HEK293 (cell line): ENCODE measurements around the gene PPP1R12C.
A peak's percentile ranks its signal among the peaks of the same experiment; 100 is the strongest.

Source experiments
- BCL11A ChIP-seq: fragments of 450-650 bp; formaldehyde crosslinking; IDR thresholded peaks from 2 replicates; pipeline ENCODE4 v1.5.1; 2016; ENCODE audit warnings: low read depth, missing biosample characterization, missing genetic modification characterization
- BCL11B ChIP-seq: fragments of 450-650 bp; formaldehyde crosslinking; IDR thresholded peaks from 2 replicates; pipeline ENCODE4 v1.5.1; 2016; ENCODE audit warnings: low read depth, missing biosample characterization, missing genetic modification characterization
- GLI2 ChIP-seq: fragments of 450-650 bp; formaldehyde crosslinking; IDR thresholded peaks from 2 replicates; pipeline ENCODE4; 2017; ENCODE audit warnings: missing biosample characterization, missing genetic modification characterization, low read depth, borderline replicate concordance
- KLF17 ChIP-seq: fragments of 450-650 bp; formaldehyde crosslinking; IDR thresholded peaks from 2 replicates; pipeline ENCODE4 v1.5.1; 2016; ENCODE audit warnings: missing biosample characterization, missing genetic modification characterization
- KLF8 ChIP-seq: fragments of 450-650 bp; formaldehyde crosslinking; IDR thresholded peaks from 2 replicates; pipeline ENCODE4 v1.5.1; 2016; ENCODE audit warnings: missing biosample characterization, missing genetic modification characterization
- MYNN ChIP-seq: fragments of 450-650 bp; formaldehyde crosslinking; IDR thresholded peaks from 2 replicates; pipeline ENCODE4 v1.5.1; 2016; ENCODE audit warnings: missing biosample characterization, missing genetic modification characterization, borderline replicate concordance
- PATZ1 ChIP-seq: fragments of 450-650 bp; formaldehyde crosslinking; IDR thresholded peaks from 2 replicates; pipeline ENCODE4 v1.5.1; 2016; ENCODE audit warnings: missing biosample characterization, missing genetic modification characterization
- SCRT1 ChIP-seq: fragments of 450-650 bp; formaldehyde crosslinking; IDR thresholded peaks from 2 replicates; pipeline ENCODE4 v1.5.1; 2016; ENCODE audit warnings: missing biosample characterization, missing genetic modification characterization, borderline replicate concordance
- ZBTB20 ChIP-seq: fragments of 450-650 bp; formaldehyde crosslinking; IDR thresholded peaks from 2 replicates; pipeline ENCODE4 v1.5.1; 2016; ENCODE audit warnings: missing biosample characterization, missing genetic modification characterization
- ZBTB49 ChIP-seq: fragments of 450-650 bp; formaldehyde crosslinking; IDR thresholded peaks from 2 replicates; pipeline ENCODE4 v1.5.1; 2016; ENCODE audit warnings: missing biosample characterization, missing genetic modification characterization, low read depth
- ZFP3 ChIP-seq: fragments of 450-650 bp; formaldehyde crosslinking; IDR thresholded peaks from 2 replicates; pipeline ENCODE4 v1.5.1; 2016; ENCODE audit warnings: low read depth, missing biosample characterization, missing genetic modification characterization
- ZNF10 ChIP-seq: fragments of 450-650 bp; formaldehyde crosslinking; IDR thresholded peaks from 2 replicates; pipeline ENCODE4 v1.5.1; 2017; ENCODE audit warnings: missing biosample characterization, missing genetic modification characterization
- ZNF157 ChIP-seq: fragments of 450-650 bp; formaldehyde crosslinking; IDR thresholded peaks from 2 replicates; pipeline ENCODE4 v1.5.1; 2016; ENCODE audit warnings: missing biosample characterization, missing genetic modification characterization
- ZNF211 ChIP-seq: fragments of 450-650 bp; formaldehyde crosslinking; IDR thresholded peaks from 2 replicates; pipeline ENCODE4 v1.5.1; 2016; ENCODE audit warnings: low read depth, missing biosample characterization, missing genetic modification characterization
- ZNF280C ChIP-seq: fragments of 450-650 bp; formaldehyde crosslinking; IDR thresholded peaks from 2 replicates; pipeline ENCODE4 v1.5.1; 2016; ENCODE audit warnings: missing biosample characterization, missing genetic modification characterization
- ZNF398 ChIP-seq: fragments of 450-650 bp; formaldehyde crosslinking; IDR thresholded peaks from 2 replicates; pipeline ENCODE4 v1.5.1; 2017; ENCODE audit warnings: missing biosample characterization, missing genetic modification characterization
- ZNF416 ChIP-seq: fragments of 450-650 bp; formaldehyde crosslinking; IDR thresholded peaks from 2 replicates; pipeline ENCODE4 v1.5.1; 2016; ENCODE audit warnings: missing biosample characterization, missing genetic modification characterization
- ZNF473 ChIP-seq: fragments of 450-650 bp; formaldehyde crosslinking; IDR thresholded peaks from 2 replicates; pipeline ENCODE4 v1.5.1; 2017; ENCODE audit warnings: missing biosample characterization, missing genetic modification characterization
- ZNF48 ChIP-seq: fragments of 450-650 bp; formaldehyde crosslinking; IDR thresholded peaks from 2 replicates; pipeline ENCODE4 v1.5.1; 2016; ENCODE audit warnings: missing biosample characterization, missing genetic modification characterization
- ZNF514 ChIP-seq: fragments of 450-650 bp; formaldehyde crosslinking; IDR thresholded peaks from 2 replicates; pipeline ENCODE4 v1.5.1; 2016; ENCODE audit warnings: missing biosample characterization, missing genetic modification characterization
- ZNF555 ChIP-seq: fragments of 450-650 bp; formaldehyde crosslinking; conservative IDR thresholded peaks from 2 replicates; pipeline ENCODE4 v1.5.1; 2017; ENCODE audit warnings: missing biosample characterization, mild to moderate bottlenecking, missing genetic modification characterization, inconsistent platforms
- ZNF561 ChIP-seq: fragments of 450-650 bp; IDR thresholded peaks from 2 replicates; pipeline ENCODE4 v1.5.1; 2018; ENCODE audit warnings: missing biosample characterization, missing genetic modification characterization, borderline replicate concordance
- ZNF654 ChIP-seq: fragments of 450-650 bp; formaldehyde crosslinking; IDR thresholded peaks from 2 replicates; pipeline ENCODE4 v1.5.1; 2016; ENCODE audit warnings: low read depth, missing biosample characterization, missing genetic modification characterization
- ZNF670 ChIP-seq: fragments of 450-650 bp; formaldehyde crosslinking; IDR thresholded peaks from 2 replicates; pipeline ENCODE4 v1.5.1; 2016; ENCODE audit warnings: missing biosample characterization, missing genetic modification characterization, low read depth
- ZNF701 ChIP-seq: fragments of 450-650 bp; formaldehyde crosslinking; IDR thresholded peaks from 2 replicates; pipeline ENCODE4 v1.5.1; 2016; ENCODE audit warnings: missing biosample characterization, missing genetic modification characterization
- ZNF704 ChIP-seq: fragments of 450-650 bp; formaldehyde crosslinking; IDR thresholded peaks from 2 replicates; pipeline ENCODE4 v1.5.1; 2016; ENCODE audit warnings: missing biosample characterization, missing genetic modification characterization
- ZNF747 ChIP-seq: fragments of 450-650 bp; formaldehyde crosslinking; IDR thresholded peaks from 2 replicates; pipeline ENCODE4 v1.5.1; 2016; ENCODE audit warnings: missing biosample characterization, missing genetic modification characterization
- ZNF768 ChIP-seq: fragments of 450-650 bp; formaldehyde crosslinking; IDR thresholded peaks from 2 replicates; pipeline ENCODE4 v1.5.1; 2018; ENCODE audit warnings: missing biosample characterization, mild to moderate bottlenecking, missing genetic modification characterization
- ZNF843 ChIP-seq: fragments of 450-650 bp; formaldehyde crosslinking; IDR thresholded peaks from 2 replicates; pipeline ENCODE4 v1.5.1; 2016; ENCODE audit warnings: missing biosample characterization, missing genetic modification characterization

The PPP1R12C gene

GRCh38 chr19:55068950-55069864 is 48.2 kb downstream of the PPP1R12C start (continued):
- peak; percentile 92 for TF ChIP-seq KLF17 (tag by site-specific recombination)
- TF ChIP-seq ZNF157 (tag by site-specific recombination) = no peak
- TF ChIP-seq MYNN = no peak
- TF ChIP-seq ZFP3 (tag by site-specific recombination) = no peak
- no peak for TF ChIP-seq BCL11B (tag by site-specific recombination)
- TF ChIP-seq BCL11A (tag by site-specific recombination) = no peak
- no peak for TF ChIP-seq ZNF211 (tag by site-specific recombination)
- TF ChIP-seq ZNF747 (tag by site-specific recombination) = no peak
- TF ChIP-seq ZNF701 = no peak
- no peak for TF ChIP-seq ZNF704 (tag by site-specific recombination)
- no peak for TF ChIP-seq ZNF654
- peak; percentile 20; the same call in 1 of the 2 replicates for TF ChIP-seq PATZ1 (tag by site-specific recombination)
- TF ChIP-seq ZNF398 (tag by site-specific recombination) = peak; percentile 62
- no peak for TF ChIP-seq ZNF768 (tag by site-specific recombination)
- TF ChIP-seq GLI2 (tag by site-specific recombination) = no peak
- TF ChIP-seq ZNF670 (tag by site-specific recombination) = no peak
- no peak for TF ChIP-seq ZNF514 (tag by site-specific recombination)
- no peak for TF ChIP-seq ZNF555 (tag by site-specific recombination)
- TF ChIP-seq ZNF10 (tag by site-specific recombination) = peak; percentile 37; the same call in 1 of the 2 replicates
- TF ChIP-seq SCRT1 = no peak; the same call in 1 of the 2 replicates
- peak; percentile 50 for TF ChIP-seq ZBTB20 (tag by site-specific recombination)
- no peak for TF ChIP-seq ZNF416 (tag by site-specific recombination)
- no peak for TF ChIP-seq ZNF473
- no peak for TF ChIP-seq ZBTB49 (tag by site-specific recombination)
- TF ChIP-seq ZNF843 (tag by site-specific recombination) = no peak
- no peak for TF ChIP-seq ZNF561 (tag by site-specific recombination)
- no peak for TF ChIP-seq KLF8 (tag by site-specific recombination)
- TF ChIP-seq ZNF280C (tag by site-specific recombination) = no peak
- TF ChIP-seq ZNF48 (tag by site-specific recombination) = no peak
